ENCODE measurements around the gene BCL2L11. TPM values are rescaled to one million over a fixed set of nuclear protein-coding genes. Genes with fewer than 3 reads are reported as not detected.
"Not testable (repeated sequence)": the region's sequence is repeated elsewhere in the genome, so short reads cannot be mapped to it uniquely, and the experiment has no call there.

The BCL2L11 gene
- polyA plus RNA-seq (ENCODE audit: insufficient read length in 3 of 3) = 10 to 100 TPM; 18.3 to 21.3 (median 18.5) TPM
- long read RNA-seq, donor 1, full-length matches to known transcripts = 1 of 1 reads
- long read RNA-seq, donor 1, partial matches to known transcripts = 0 of 1 reads
- long read RNA-seq, donor 1, other reads (novel, unspliced or antisense) = 0 of 1 reads
- long read RNA-seq, donor 2, full-length matches to known transcripts = 4 of 4 reads
- long read RNA-seq, donor 2, partial matches to known transcripts = 0 of 4 reads
- long read RNA-seq, donor 2, other reads (novel, unspliced or antisense) = 0 of 4 reads
- long read RNA-seq, donor 3 = 0 reads
- long read RNA-seq, donor 4, full-length matches to known transcripts = 4 of 4 reads
- long read RNA-seq, donor 4, partial matches to known transcripts = 0 of 4 reads
- long read RNA-seq, donor 4, other reads (novel, unspliced or antisense) = 0 of 4 reads
- long read RNA-seq, donor 5 = 0 reads
- long read RNA-seq, donor 6, full-length matches to known transcripts = 2 of 7 reads
- long read RNA-seq, donor 6, partial matches to known transcripts = 5 of 7 reads
- long read RNA-seq, donor 6, other reads (novel, unspliced or antisense) = 0 of 7 reads
- long read RNA-seq, donor 7, full-length matches to known transcripts = 1 of 1 reads
- long read RNA-seq, donor 7, partial matches to known transcripts = 0 of 1 reads
- long read RNA-seq, donor 7, other reads (novel, unspliced or antisense) = 0 of 1 reads
- long read RNA-seq, donor 8, full-length matches to known transcripts = 4 of 24 reads
- long read RNA-seq, donor 8, partial matches to known transcripts = 20 of 24 reads
- long read RNA-seq, donor 8, other reads (novel, unspliced or antisense) = 0 of 24 reads
- long read RNA-seq, donor 9, full-length matches to known transcripts = 1 of 1 reads
- long read RNA-seq, donor 9, partial matches to known transcripts = 0 of 1 reads
- long read RNA-seq, donor 9, other reads (novel, unspliced or antisense) = 0 of 1 reads
- long read RNA-seq, donor 10, full-length matches to known transcripts = 1 of 1 reads
- long read RNA-seq, donor 10, partial matches to known transcripts = 0 of 1 reads
- long read RNA-seq, donor 10, other reads (novel, unspliced or antisense) = 0 of 1 reads
- long read RNA-seq, donor 11, full-length matches to known transcripts = 2 of 2 reads
- long read RNA-seq, donor 11, partial matches to known transcripts = 0 of 2 reads
- long read RNA-seq, donor 11, other reads (novel, unspliced or antisense) = 0 of 2 reads
- long read RNA-seq, donor 12, full-length matches to known transcripts = 2 of 2 reads
- long read RNA-seq, donor 12, partial matches to known transcripts = 0 of 2 reads
- long read RNA-seq, donor 12, other reads (novel, unspliced or antisense) = 0 of 2 reads
- long read RNA-seq, donor 13, full-length matches to known transcripts = 3 of 16 reads
- long read RNA-seq, donor 13, partial matches to known transcripts = 13 of 16 reads
- long read RNA-seq, donor 13, other reads (novel, unspliced or antisense) = 0 of 16 reads
- long read RNA-seq, donor 14, full-length matches to known transcripts = 2 of 2 reads
- long read RNA-seq, donor 14, partial matches to known transcripts = 0 of 2 reads
- long read RNA-seq, donor 14, other reads (novel, unspliced or antisense) = 0 of 2 reads
- long read RNA-seq, donor 15, full-length matches to known transcripts = 2 of 2 reads
- long read RNA-seq, donor 15, partial matches to known transcripts = 0 of 2 reads
- long read RNA-seq, donor 15, other reads (novel, unspliced or antisense) = 0 of 2 reads
- long read RNA-seq, donor 16, full-length matches to known transcripts = 6 of 19 reads
- long read RNA-seq, donor 16, partial matches to known transcripts = 13 of 19 reads
- long read RNA-seq, donor 16, other reads (novel, unspliced or antisense) = 0 of 19 reads

- peak in 10 of 11 donors; percentile 53 to 88 (median 85) for DNase-seq (ENCODE audit: extremely low read depth in 1 of 11, low read depth in 9 of 11, low spot score in 4 of 11)
Observed at GRCh38 chr2:111120253-111121027, at the start of gene BCL2L11. TSS of gene BCL2L11 (plus strand) at chr2:111120914. CDS start at chr2:111123746, 2,832 bp downstream.

GRCh38 chr2:111071600-111072171 lies 49.0 kb upstream of the BCL2L11 start:
- peak in 3 of 11 donors; percentile 40 to 42 (median 41) for DNase-seq (ENCODE audit: extremely low read depth in 1 of 11, low read depth in 9 of 11, low spot score in 4 of 11)

GRCh38 chr2:111072220-111072871 lies 48.4 kb upstream of the BCL2L11 start:
- no peak for DNase-seq (ENCODE audit: extremely low read depth in 1 of 11, low read depth in 9 of 11, low spot score in 4 of 11)

- DNase-seq (ENCODE audit: extremely low read depth in 1 of 11, low read depth in 9 of 11, low spot score in 4 of 11) = not testable (repeated sequence)
Observed at GRCh38 chr2:111082659-111083058, 38.1 kb upstream of the BCL2L11 start.

- no peak for DNase-seq (ENCODE audit: extremely low read depth in 1 of 11, low read depth in 9 of 11, low spot score in 4 of 11)
Observed at GRCh38 chr2:111091811-111092211, 28.9 kb upstream of the BCL2L11 start.

- no peak for DNase-seq (ENCODE audit: extremely low read depth in 1 of 11, low read depth in 9 of 11, low spot score in 4 of 11)
Observed at GRCh38 chr2:111094691-111095090, 26.0 kb upstream of the BCL2L11 start.

- DNase-seq (ENCODE audit: extremely low read depth in 1 of 11, low read depth in 9 of 11, low spot score in 4 of 11) = no peak
Observed at GRCh38 chr2:111095434-111095833, 25.3 kb upstream of the BCL2L11 start.

GRCh38 chr2:111099402-111099801 lies 21.3 kb upstream of the BCL2L11 start:
- DNase-seq (ENCODE audit: extremely low read depth in 1 of 11, low read depth in 9 of 11, low spot score in 4 of 11) = no peak

- DNase-seq (ENCODE audit: extremely low read depth in 1 of 11, low read depth in 9 of 11, low spot score in 4 of 11) = no peak
Observed at GRCh38 chr2:111100087-111100764, 20.5 kb upstream of the BCL2L11 start.

- no peak for DNase-seq (ENCODE audit: extremely low read depth in 1 of 11, low read depth in 9 of 11, low spot score in 4 of 11)
Observed at GRCh38 chr2:111100765-111101162, 19.9 kb upstream of the BCL2L11 start.

GRCh38 chr2:111101592-111101991 lies 19.1 kb upstream of the BCL2L11 start:
- no peak for DNase-seq (ENCODE audit: extremely low read depth in 1 of 11, low read depth in 9 of 11, low spot score in 4 of 11)

- DNase-seq (ENCODE audit: extremely low read depth in 1 of 11, low read depth in 9 of 11, low spot score in 4 of 11) = no peak
Observed at GRCh38 chr2:111102216-111102615, 18.5 kb upstream of the BCL2L11 start.

GRCh38 chr2:111105926-111106325 lies 14.8 kb upstream of the BCL2L11 start:
- no peak for DNase-seq (ENCODE audit: extremely low read depth in 1 of 11, low read depth in 9 of 11, low spot score in 4 of 11)

GRCh38 chr2:111106706-111107105 lies 14.0 kb upstream of the BCL2L11 start:
- no peak for DNase-seq (ENCODE audit: extremely low read depth in 1 of 11, low read depth in 9 of 11, low spot score in 4 of 11)

- DNase-seq (ENCODE audit: extremely low read depth in 1 of 11, low read depth in 9 of 11, low spot score in 4 of 11) = no peak
Observed at GRCh38 chr2:111108745-111109271, 11.9 kb upstream of the BCL2L11 start.
